Duodenal mucosa (tissue), 2 donors: ENCODE data around the gene NFIA.

Experiments used
- H3K27ac ChIP-seq: one replicate; pipeline ENCODE4 v1.7.0; 2013; ENCODE audit warnings: low read depth, low read length
- H3K27me3 ChIP-seq, 2 donors: one replicate each; pipeline ENCODE4 v1.7.0; 2013; ENCODE audit warnings: low read length in 2 of 2, control low read depth in 1 of 2; ENCODE audit not compliant: insufficient read depth in 2 of 2, control insufficient read depth in 1 of 2
- H3K36me3 ChIP-seq, 2 donors: one replicate each; pipeline ENCODE4 v1.7.0; 2013; ENCODE audit warnings: low read length in 2 of 2, control low read depth in 1 of 2; ENCODE audit not compliant: insufficient read depth in 2 of 2, control insufficient read depth in 1 of 2
- H3K4me1 ChIP-seq, 2 donors: one replicate each; pipeline ENCODE4 v1.7.0; 2013; ENCODE audit warnings: low read length in 2 of 2, control low read depth in 1 of 2; ENCODE audit not compliant: insufficient read depth in 2 of 2, control insufficient read depth in 1 of 2
- H3K4me3 ChIP-seq, 2 donors: one replicate each; pipeline ENCODE4 v1.7.0; 2013; ENCODE audit warnings: low read length in 2 of 2, low read depth in 1 of 2
- H3K9ac ChIP-seq, 2 donors: one replicate each; pipeline ENCODE4 v1.7.0; 2013; ENCODE audit warnings: low read length in 2 of 2, low read depth in 1 of 2
- H3K9me3 ChIP-seq, 2 donors: one replicate each; pipeline ENCODE4 v1.7.0; 2013; ENCODE audit warnings: low read length in 2 of 2, control low read depth in 1 of 2; ENCODE audit not compliant: control insufficient read depth in 1 of 2

Gene NFIA

DNA sequence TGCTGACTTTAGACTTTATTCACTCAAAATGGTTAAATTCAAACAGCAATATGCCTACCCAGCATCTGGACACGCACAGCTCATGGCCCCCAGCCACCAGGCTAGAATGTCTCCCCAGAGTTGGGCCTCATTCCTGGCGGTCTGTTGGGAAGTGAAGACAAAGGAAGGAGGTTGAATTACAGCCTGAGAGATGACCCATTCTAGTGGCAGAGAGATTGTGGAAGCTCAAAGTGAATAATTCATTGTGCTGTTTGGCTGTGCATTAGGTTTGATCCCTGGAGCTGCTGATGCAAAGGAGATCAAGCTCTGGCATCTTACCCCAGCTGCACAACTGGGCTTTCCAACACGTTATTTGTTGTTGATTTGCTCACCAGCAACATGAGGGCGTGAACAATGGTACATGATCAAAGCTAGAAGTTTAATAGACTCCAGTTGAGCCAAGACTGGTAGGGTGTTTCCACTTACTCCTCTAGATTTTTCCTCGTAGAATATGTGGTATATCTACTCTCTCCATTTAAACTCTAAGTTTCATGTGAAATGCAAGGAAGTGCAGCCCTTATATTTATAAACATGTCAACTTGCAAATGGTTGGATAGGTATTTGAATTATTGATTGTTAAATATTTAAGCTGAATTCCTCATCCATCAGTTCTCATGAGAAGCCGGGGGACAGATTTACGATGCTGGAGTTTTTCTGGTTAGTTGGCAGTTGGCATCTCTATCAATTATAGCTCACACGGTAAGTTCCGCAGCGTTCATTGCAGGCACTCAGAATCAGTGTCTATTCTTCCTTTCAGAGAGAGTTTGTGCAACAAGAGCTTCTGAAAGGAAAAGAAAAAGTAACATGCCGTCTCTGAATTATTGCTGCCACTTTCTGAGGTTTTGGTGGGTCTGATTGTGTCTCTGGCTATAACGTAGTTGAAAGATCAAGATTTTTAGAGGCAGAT is 419.9 kb downstream of the NFIA start:
- H3K4me3 ChIP-seq, result no peak overlapping the region
- no peak overlapping the region for H3K27ac ChIP-seq
- H3K36me3 ChIP-seq, result no peaks in the 10 kb centered on the region
- no peak overlapping the region for H3K9ac ChIP-seq
- no peaks in the 10 kb centered on the region for H3K4me1 ChIP-seq
- H3K27me3 ChIP-seq, result peaks cover 0 to 4% of the 10 kb centered on the region in 2 donors
- H3K9me3 ChIP-seq, result no peaks in the 10 kb centered on the region

DNA sequence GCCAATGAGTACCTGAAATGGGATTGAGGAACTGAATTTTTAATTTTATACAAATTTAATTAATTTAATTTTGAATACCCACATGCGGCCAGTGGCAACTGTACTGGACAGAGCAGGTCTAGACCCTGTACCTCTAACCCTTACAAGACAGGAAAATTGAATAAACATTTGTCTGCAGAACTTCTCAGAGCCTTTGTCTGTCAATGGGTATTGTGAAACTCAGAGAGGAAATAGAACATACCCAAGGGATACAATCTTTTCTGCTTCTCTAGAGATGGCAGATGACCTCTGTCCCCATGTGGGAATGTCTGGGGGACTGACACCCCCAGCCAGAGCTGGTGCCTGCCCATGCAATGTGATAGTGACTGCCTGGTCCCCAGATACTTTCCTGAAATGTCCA is 421.9 kb downstream of the NFIA start:
- Histone ChIP-seq H3K4me3 (no peak overlapping the region), H3K27me3 (peaks cover 0 to 4% of the 10 kb centered on the region in 2 donors), H3K9me3 (no peaks in the 10 kb centered on the region), H3K4me1 (no peaks in the 10 kb centered on the region), H3K27ac (no peak overlapping the region), H3K36me3 (no peaks in the 10 kb centered on the region), H3K9ac (no peak overlapping the region)

DNA sequence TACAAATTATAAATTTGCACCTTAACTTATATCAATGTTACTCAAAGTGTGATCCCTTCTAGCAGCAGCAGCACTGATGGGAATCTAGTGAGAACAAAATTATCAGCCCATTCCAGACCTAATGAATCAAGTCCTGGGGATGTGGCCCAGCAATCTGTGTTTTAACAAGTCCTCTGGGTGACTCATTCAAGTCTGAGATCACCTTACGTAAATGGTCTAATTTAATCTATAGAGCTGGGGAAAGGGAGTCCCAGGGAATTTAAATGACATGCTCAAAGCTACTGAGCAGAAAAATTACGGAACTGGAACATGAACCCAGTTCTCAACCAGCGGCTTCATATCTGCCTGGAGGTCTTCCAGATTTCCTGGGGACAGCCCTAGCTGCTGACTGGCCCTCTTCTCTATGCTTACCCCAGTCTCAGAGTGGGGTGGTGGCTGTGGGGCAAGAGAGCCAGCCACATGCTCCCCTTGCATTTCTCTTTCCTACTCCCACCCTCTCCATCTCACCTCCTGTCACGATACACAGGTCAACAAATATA is 422.6 kb downstream of the NFIA start:
- Histone ChIP-seq H3K4me1 (no peaks in the 10 kb centered on the region), H3K9me3 (no peaks in the 10 kb centered on the region), H3K4me3 (no peak overlapping the region), H3K27me3 (peaks cover 0 to 4% of the 10 kb centered on the region in 2 donors), H3K36me3 (no peaks in the 10 kb centered on the region), H3K27ac (no peak overlapping the region), H3K9ac (no peak overlapping the region)

DNA sequence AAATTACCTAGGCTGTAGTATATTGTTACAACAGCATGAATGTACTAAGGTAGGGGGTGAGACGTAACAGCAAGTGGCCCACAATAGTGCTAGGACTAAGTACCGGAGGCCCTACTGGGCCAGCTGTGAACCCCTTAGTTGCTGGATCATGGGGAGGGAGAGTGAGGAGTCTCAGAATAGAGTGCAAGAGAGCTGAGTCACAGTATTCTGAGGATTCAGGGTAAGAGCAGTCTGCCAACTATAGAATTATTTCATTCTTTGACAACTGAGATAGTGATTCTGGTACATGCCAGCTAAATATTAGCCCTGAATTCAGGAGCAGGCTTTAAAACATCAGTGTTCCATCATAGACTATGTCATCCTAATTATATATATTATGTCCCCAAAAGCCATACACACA is 423.9 kb downstream of the NFIA start:
- H3K27me3 ChIP-seq, result peaks cover 0 to 4% of the 10 kb centered on the region in 2 donors
- H3K36me3 ChIP-seq, result no peaks in the 10 kb centered on the region
- no peak overlapping the region for H3K9ac ChIP-seq
- H3K9me3 ChIP-seq, result no peaks in the 10 kb centered on the region
- no peaks in the 10 kb centered on the region for H3K4me1 ChIP-seq
- no peak overlapping the region for H3K4me3 ChIP-seq
- no peak overlapping the region for H3K27ac ChIP-seq

DNA sequence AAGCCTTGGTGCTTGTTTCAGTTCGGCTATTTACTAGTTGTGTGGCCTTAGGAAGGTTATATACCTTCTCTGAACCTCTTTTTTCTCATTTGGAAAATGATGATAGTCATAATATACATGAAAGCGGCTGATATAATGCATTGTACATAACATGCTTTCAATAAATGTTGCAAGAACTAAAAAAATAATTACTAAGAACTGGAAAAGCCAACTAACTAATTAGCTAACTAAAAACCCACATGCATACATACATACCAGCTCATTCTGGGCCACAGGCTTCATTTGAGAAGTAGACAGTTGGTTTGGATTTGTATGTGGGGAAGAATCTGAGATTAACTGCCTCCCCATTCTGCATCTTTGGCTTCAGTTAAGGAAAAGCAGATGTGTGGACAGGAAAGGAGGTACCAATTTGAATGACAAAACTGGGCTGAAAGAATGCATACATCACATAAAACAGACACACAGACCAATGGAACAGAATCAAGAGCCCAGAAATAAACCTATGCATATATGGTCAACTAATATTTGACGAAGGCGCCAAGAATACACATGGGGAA is 424.7 kb downstream of the NFIA start:
- H3K27me3 ChIP-seq, result peaks cover 0 to 2% of the 10 kb centered on the region in 2 donors
- H3K4me1 ChIP-seq, result no peaks in the 10 kb centered on the region
- no peak overlapping the region for H3K9ac ChIP-seq
- H3K27ac ChIP-seq, result no peak overlapping the region
- no peaks in the 10 kb centered on the region for H3K9me3 ChIP-seq
- no peak overlapping the region for H3K4me3 ChIP-seq
- no peaks in the 10 kb centered on the region for H3K36me3 ChIP-seq
